H1 (cell line): Measurements from ENCODE around the gene TLCD2. TPM values are rescaled to one million over a fixed set of nuclear protein-coding genes. Genes with fewer than 3 reads are reported as not detected.

Experiments
- ASH2L ChIP-seq: fragments of 200-600, 300-600 bp; sonication (generic); IDR thresholded peaks from one replicate; pipeline ENCODE4 v1.7.1; 2017; ENCODE audit warnings: low read length
- ATF2 ChIP-seq: IDR thresholded peaks from 2 replicates; pipeline ENCODE4 v1.6.1; 2012; ENCODE audit warnings: low read length, inconsistent platforms
- BACH1 ChIP-seq: IDR thresholded peaks from 2 replicates; pipeline ENCODE4 v1.6.1; 2012; ENCODE audit warnings: low read length, improper control_type of control experiment
- E2F6 ChIP-seq: IDR thresholded peaks from 2 replicates; pipeline ENCODE4 v1.6.1; 2012; ENCODE audit warnings: inconsistent platforms
- FOSL1 ChIP-seq: IDR thresholded peaks from 2 replicates; pipeline ENCODE4 v1.6.1; 2011; ENCODE audit warnings: mild to moderate bottlenecking, low read depth, low read length, moderate library complexity; ENCODE audit not compliant: insufficient read depth
- GABPA ChIP-seq: IDR thresholded peaks from 2 replicates; pipeline ENCODE4 v1.6.1; 2011; ENCODE audit warnings: mild to moderate bottlenecking, low read length, moderate library complexity, borderline replicate concordance; ENCODE audit not compliant: insufficient read depth
- JUN ChIP-seq: IDR thresholded peaks from 2 replicates; pipeline ENCODE4 v1.6.1; 2011; ENCODE audit warnings: low read depth, mild to moderate bottlenecking, improper control_type of control experiment, low read length
- KDM4A ChIP-seq: IDR thresholded peaks from one replicate; pipeline ENCODE4 v1.7.1; 2012; ENCODE audit warnings: low read depth, mild to moderate bottlenecking, moderate library complexity, low read length, inconsistent platforms; ENCODE audit not compliant: severe bottlenecking
- KDM5A ChIP-seq: fragments of 200-600 bp; IDR thresholded peaks from 2 replicates; pipeline ENCODE4 v1.7.1; 2012; ENCODE audit warnings: mild to moderate bottlenecking, low read length, inconsistent platforms, mixed read lengths
- MAFK ChIP-seq: IDR thresholded peaks from 2 replicates; pipeline ENCODE4 v1.6.1; 2012; ENCODE audit warnings: low read depth, mild to moderate bottlenecking, improper control_type of control experiment, low read length
- POLR2A ChIP-seq, 2 experiments: IDR thresholded peaks; 1 replicate in 1 of 2; 2 replicates in 1 of 2; pipeline ENCODE4 v1.6.1; 2011; ENCODE audit warnings: low read depth in 2 of 2, low read length in 2 of 2, mild to moderate bottlenecking in 2 of 2; ENCODE audit errors: control extremely low read depth in 1 of 2
- RNF2 ChIP-seq: fragments of 200-900, 300-1000 bp; sonication (generic); IDR thresholded peaks from 2 replicates; pipeline ENCODE4 v1.7.1; 2016; ENCODE audit warnings: borderline replicate concordance, low read depth, mild to moderate bottlenecking, antibody characterized with exemption, low read length; ENCODE audit not compliant: poor library complexity, severe bottlenecking; ENCODE audit errors: missing control alignments
- SAP30 ChIP-seq: fragments of 300-600 bp; sonication (generic); IDR thresholded peaks from 2 replicates; pipeline ENCODE4 v1.7.1; 2012; ENCODE audit warnings: low read length, moderate library complexity, mild to moderate bottlenecking, inconsistent platforms; ENCODE audit not compliant: insufficient read depth, insufficient replicate concordance
- SIX5 ChIP-seq: IDR thresholded peaks from 2 replicates; pipeline ENCODE4 v1.6.1; 2011; ENCODE audit warnings: mild to moderate bottlenecking, low read depth, low read length
- SP1 ChIP-seq: IDR thresholded peaks from 2 replicates; pipeline ENCODE4 v1.6.1; 2011; ENCODE audit warnings: low read depth, low read length
- SP2 ChIP-seq: IDR thresholded peaks from 2 replicates; pipeline ENCODE4 v1.6.1; 2012; ENCODE audit warnings: mild to moderate bottlenecking, low read length, inconsistent platforms
- SRF ChIP-seq: IDR thresholded peaks from 2 replicates; pipeline ENCODE4 v1.6.1; 2011; ENCODE audit warnings: mild to moderate bottlenecking, low read depth, low read length, moderate library complexity
- TAF1 ChIP-seq: IDR thresholded peaks from 2 replicates; pipeline ENCODE4 v1.6.1; 2011; ENCODE audit warnings: mild to moderate bottlenecking, low read depth, low read length
- TCF12 ChIP-seq: IDR thresholded peaks from 2 replicates; pipeline ENCODE4 v1.6.1; 2011; ENCODE audit warnings: low read depth, mild to moderate bottlenecking, low read length
- TEAD4 ChIP-seq: IDR thresholded peaks from 2 replicates; pipeline ENCODE4 v1.6.1; 2012; ENCODE audit warnings: low read depth, low read length, inconsistent platforms, mixed read lengths
- USF2 ChIP-seq: IDR thresholded peaks from 2 replicates; pipeline ENCODE4 v1.6.1; 2011; ENCODE audit warnings: low read length, improper control_type of control experiment
- ZNF274 ChIP-seq: IDR thresholded peaks from 2 replicates; pipeline ENCODE4 v1.7.0; 2012; ENCODE audit warnings: low read length, borderline replicate concordance; ENCODE audit errors: extremely low read depth
- polyA plus RNA-seq, 7 experiments: library from polyadenylated mRNA; depleted of rRNA in 3 of 7; stranded (reverse) in 5 of 7; unstranded in 2 of 7; fragments of >200 nt in 5 of 7; fragments of 200-250 nt in 2 of 7; gene quantifications; 1 replicate in 5 of 7; 2 replicates in 1 of 7; 4 replicates in 1 of 7; pipeline versions ENCODE4 v1.2.1 to v1.2.3, GENCODE V29; 2011 to 2013; ENCODE audit warnings: missing spikeins in 2 of 7, mixed read lengths in 2 of 7
- total RNA-seq: library from RNA; stranded (reverse); fragmentation: NEBNext Ultra II Directional; extraction: Animal tissue kit (Norgen Biotek cat#: 25700); gene quantifications from 2 replicates; pipeline ENCODE4 v1.2.1, GENCODE V29; 2021

Gene TLCD2
- total and polyA plus RNA-seq, 2 of the 8 experiments (the other 6 are each of a cell fraction or from before 2014, with no cell fraction given) = 0.47 to 1.4 TPM

- TF ChIP-seq KDM4A = no peak
- TF ChIP-seq TCF12 = no peak
- no peak for TF ChIP-seq POLR2A (IDR thresholded peaks at IDR 0.05; ENCODE audit: control extremely low read depth in 1 of 2, low read depth in 2 of 2, low read length in 2 of 2)
- TF ChIP-seq SP1 = no peak
- TF ChIP-seq ZNF274 = no peak
- TF ChIP-seq GABPA = peak; percentile 19; the same call in 1 of the 2 replicates
- no peak; the same call in 1 of the 2 replicates for TF ChIP-seq KDM5A
- TF ChIP-seq TAF1 = 0 out of 2 replicates have a peak, but pooled peaks have one; percentile 31
- TF ChIP-seq SIX5 = no peak
- TF ChIP-seq BACH1 = no peak
- no peak for TF ChIP-seq SAP30
- no peak for TF ChIP-seq TEAD4
- no peak for TF ChIP-seq ASH2L
- no peak for TF ChIP-seq RNF2
- no peak for TF ChIP-seq MAFK
- TF ChIP-seq E2F6 = peak; percentile 88
- TF ChIP-seq USF2 = peak; percentile 99
- no peak for TF ChIP-seq FOSL1
- no peak for TF ChIP-seq JUN
- no peak for TF ChIP-seq ATF2
- no peak for TF ChIP-seq SP2
- TF ChIP-seq SRF = no peak
Measured at GRCh38 chr17:1724351-1724868, 14.2 kb upstream of the TLCD2 start, which contains the start of gene WDR81 (continued).
